Dermis blood vessel endothelial cell (primary cell): ENCODE measurements around the gene GLP2R. TPM values are rescaled to one million over a fixed set of nuclear protein-coding genes. Genes with fewer than 3 reads are reported as not detected.
"Not testable (repeated sequence)": the region's sequence is repeated elsewhere in the genome, so short reads cannot be mapped to it uniquely, and the experiment has no call there.

Source experiments
- DNase-seq: peaks from one replicate; pipeline ENCODE4 v3.0.0; 2010
- total RNA-seq: library from RNA; depleted of rRNA; stranded (reverse); fragments of >200 nt; gene quantifications from 2 replicates; pipeline ENCODE4 v1.2.3, GENCODE V29; 2014

Gene GLP2R
- 0.17 TPM in 1 of 2 replicates, not detected in the other for total RNA-seq

GRCh38 chr17:9825641-9826150, at the start of gene GLP2R:
TSS of gene GLP2R (plus strand) at chr17:9825924. CDS start at chr17:9826064, 140 bp downstream.
- no peak for DNase-seq

DNA sequence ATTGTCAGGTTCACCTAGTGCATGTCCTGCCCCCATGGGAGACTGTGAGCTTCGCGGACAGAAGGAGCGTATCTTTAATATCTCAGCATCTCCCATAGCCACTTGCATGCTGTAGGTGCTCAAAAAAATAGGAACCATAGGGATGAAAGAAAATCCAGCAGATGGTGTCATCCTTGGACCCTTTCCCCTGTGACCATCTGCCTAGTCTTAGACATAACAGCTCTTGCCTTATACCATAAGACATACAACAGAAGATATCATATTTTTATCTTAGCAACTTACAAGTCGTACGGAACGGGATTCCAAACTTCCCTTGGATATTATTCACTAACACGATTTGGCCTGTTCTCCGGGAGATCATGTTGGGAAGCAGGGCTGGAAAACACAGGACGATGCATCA, 48.8 kb upstream of the GLP2R start:
- no peak for DNase-seq

GRCh38 chr17:9780552-9780951, 45.2 kb upstream of the GLP2R start:
- DNase-seq: no peak

DNA sequence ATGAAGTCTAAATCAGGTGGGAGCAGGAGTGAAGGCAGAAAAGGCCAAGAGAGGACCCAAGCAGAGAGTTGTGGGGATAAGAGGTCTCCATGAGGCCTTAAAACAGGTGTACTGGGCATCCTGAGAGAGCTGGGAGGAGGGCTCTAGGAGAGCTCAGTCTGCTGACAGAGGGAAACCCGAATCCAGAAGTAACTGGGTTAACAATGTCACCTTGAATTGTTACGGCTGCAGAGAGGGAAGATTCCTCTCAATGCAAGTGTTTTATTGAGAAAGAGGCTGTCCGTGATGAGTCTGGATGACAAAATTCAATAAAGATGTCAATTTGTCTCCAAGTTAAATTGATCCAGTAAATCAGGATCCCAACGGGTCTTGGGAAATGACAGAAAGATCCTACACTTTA, 42.7 kb upstream of the GLP2R start:
- no peak for DNase-seq

DNA sequence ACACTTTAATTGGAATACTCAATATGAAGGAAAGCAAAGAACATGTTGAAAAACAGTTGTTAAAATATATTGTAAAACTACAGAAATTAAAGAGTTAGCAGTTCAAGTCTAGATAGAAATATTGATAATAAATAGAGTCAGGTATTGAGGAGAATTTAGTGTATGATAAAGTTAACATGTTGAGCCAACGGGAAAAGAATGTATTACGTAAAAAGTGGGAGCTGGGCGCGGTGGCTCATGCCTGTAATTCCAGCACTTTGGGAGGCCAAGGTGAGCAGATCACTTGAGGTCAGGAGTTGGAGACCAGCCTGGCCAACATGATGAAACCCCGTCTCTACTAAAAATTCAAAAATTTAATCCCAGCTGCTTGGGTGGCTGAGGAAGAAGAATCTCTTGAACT, 42.3 kb upstream of the GLP2R start:
- not testable (repeated sequence) for DNase-seq

DNA sequence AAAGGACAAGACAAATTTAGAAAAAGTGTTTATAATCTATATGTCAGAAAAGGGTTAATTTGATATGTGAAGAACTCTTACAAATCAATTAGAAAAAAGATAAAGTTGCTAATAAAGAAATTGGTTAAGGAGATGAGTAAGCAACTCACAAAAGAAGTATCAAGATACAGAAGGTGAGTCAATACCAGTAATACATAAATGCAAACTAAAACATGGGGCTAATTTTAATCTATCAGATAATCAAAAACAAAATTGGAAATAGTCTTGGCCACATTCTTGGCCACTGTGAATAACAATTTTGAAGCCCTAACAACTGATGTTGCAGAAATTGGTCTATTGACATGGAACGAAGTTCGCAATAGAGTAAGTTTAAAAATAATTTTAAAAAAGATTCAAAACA, 41.2 kb upstream of the GLP2R start:
- no peak for DNase-seq

DNA sequence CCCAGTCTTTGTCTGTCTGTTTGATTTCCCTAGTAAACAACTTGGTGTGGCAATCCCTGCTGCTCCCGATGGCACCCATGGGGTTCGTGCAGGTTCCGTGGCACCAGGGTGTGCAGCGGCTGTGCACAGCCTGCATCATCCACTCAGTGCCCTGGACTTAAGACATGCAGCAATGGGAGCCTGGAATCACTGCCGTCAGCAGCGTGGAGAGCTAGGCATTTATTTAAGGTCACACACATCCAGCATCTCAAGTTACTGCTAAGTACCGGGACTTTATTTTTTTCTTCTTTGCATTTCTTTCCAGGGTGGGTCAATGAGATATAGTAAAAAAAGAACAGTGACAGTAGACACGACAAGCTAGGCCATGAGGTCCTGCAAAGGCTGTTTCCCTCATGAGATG, 37.1 kb upstream of the GLP2R start:
- no peak for DNase-seq

DNA sequence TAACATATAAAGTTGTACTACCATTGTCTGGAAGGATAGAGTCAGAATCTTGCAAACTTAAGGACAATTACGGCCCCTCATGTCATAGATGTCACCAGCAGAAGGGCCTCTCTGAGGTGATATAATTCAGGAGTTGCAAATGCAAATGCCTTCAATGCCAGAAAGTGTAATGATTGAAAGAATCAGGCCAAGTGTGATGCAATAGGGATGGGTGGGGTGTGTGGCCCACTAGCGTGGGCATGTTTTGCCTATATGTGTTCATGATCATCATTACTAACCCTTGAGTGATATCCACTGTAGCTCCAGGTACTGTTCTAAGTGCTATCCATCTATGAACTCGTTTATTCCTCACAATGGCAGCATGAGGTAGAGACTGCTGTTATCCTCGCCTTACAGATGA, 35.4 kb upstream of the GLP2R start:
- no peak for DNase-seq

DNA sequence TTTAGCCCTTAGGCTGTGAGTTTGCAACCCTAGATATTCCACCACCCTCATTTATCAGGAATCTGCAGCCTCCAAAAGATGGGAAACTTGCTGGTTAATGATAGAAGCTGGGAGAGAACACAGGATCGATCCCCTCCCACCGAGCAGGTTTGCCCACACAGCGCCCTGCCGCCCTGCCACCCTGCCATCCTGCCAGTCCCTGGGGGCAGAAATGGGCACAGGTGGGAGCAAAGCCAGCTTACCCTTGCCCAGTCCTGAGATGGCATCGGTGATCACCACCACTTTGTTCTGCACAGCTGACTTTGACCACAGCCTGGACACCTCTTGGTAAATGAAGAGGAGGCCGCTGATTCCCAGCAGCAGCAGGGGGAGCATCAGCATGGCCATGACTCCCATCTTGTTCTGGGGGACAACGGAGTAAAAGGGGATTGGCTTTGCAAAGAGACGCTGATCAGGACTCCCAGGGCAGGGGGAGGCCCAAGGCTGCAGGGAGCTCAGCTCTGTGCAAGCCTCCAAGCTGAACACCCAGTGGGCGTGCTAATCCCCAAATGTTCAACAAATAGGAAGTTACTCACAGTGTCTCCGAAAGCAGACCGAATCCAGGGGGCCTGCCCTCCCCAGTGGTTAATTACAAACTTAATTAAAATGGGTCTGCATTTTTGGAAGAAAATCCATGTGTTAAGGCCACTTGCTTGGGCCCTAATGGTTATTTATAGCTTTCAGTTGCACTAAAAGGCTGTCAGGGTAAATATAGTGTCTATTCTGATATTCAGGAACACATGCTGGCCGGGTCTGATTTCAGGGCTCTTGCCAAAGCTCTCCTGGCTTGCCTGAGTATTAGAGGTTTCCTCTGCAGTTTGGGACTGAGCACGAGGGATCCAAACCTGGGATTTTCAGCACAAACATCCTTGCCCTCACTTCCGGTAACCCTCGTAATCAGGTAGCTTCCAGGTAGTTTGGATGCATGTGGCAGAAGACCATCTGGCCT, 34.5 kb upstream of the GLP2R start, which contains the start of gene DHRS7C:
Gene DHRS7C, minus strand, starts transcription at position 704 of the 988 bp plus-strand sequence. Its CDS starts 308 bp downstream, at position 396.
- DNase-seq: no peak

DNA sequence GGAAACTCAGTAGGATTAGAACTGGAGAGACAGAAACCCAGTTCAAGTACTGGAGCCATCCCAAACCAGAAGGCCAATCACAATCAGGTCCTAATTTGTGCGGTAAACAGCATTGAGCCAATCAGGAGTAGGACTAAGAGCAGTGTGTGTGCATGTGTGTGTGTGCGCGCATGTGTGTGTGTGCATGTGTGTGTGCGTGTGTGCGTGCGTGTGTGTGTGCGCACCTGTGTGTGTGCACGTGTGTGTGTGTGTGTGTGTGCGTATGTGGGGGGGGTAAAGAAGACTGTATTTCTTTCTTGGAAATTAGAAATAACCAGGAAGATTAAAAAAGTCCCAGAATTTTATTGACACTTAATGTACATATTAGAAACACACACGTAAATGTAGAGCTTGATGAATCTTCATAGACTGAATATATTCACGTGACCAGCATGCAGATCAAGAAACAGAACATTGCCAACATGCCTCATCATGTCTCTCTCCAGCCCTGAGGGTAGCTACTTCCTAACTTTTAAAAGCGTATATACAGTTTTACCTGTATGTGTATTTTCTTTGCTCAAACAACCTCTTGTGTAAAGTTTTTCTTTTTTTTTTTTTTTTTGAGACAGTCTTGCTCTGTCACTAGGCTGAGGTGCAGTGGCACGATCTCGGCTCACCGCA, 33.4 kb upstream of the GLP2R start:
- DNase-seq: no peak

DNA sequence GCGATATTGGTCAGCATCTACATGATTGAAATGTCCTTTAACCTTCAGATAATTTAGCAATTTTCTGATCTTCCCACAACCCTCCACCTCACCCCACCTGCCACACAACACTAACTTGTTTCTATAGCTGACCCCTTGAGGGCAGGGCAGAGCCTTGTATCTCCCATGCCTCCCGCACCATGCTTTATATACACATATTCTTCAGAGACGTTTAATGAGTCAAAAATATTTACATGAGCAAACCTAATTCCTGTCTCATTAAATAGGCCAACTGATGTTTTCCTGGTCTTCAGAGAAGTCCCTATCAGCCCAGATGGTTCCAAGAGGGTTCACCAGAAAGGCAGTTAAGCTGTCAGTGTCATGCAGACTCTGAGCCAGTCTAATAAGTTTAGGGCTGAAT, 27.7 kb upstream of the GLP2R start:
- DNase-seq: no peak

GRCh38 chr17:9798724-9799123, 27.0 kb upstream of the GLP2R start:
- DNase-seq: no peak

- DNase-seq: no peak
Measured at GRCh38 chr17:9801505-9801904, 24.2 kb upstream of the GLP2R start.

GRCh38 chr17:9802294-9802693, 23.4 kb upstream of the GLP2R start:
- DNase-seq: no peak

DNA sequence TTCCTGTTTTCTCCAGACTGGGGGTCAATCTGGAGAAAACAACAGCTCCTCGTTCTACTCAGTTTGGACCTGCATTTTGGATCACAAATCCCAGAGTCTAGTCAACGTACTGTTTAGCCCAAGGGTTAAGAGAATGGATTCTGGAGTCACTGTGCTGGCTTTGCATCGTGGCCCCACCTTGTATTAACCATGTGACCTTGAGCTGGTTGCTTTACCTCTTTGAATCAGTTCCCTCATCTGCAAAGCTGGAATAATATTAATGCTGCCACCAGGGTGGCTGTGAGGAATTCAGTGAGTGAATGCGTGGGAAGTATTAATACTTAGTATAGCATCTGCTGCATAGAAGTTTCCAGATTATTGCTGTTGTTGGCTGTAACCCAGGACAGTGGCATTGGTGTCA, 23.0 kb upstream of the GLP2R start:
- no peak for DNase-seq

DNA sequence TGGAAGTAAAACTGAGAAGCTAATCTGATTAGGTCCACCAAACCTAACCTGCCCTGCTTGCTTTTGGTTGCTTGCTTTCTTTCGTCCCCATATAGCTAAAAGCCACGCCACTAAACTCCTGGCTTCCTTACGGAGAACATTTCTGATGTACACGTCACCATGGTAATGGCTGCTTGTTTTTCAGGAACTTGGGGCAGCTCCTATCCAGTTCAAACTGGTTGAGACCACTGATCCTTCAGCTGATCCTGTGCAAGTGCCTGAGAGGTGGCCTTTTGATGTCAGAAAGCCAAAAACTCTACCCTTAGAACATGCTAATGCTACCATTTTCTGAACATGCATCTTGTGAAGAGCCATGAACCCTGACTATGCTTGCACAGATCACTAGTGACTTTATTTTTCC, 20.0 kb upstream of the GLP2R start:
- DNase-seq: no peak

DNA sequence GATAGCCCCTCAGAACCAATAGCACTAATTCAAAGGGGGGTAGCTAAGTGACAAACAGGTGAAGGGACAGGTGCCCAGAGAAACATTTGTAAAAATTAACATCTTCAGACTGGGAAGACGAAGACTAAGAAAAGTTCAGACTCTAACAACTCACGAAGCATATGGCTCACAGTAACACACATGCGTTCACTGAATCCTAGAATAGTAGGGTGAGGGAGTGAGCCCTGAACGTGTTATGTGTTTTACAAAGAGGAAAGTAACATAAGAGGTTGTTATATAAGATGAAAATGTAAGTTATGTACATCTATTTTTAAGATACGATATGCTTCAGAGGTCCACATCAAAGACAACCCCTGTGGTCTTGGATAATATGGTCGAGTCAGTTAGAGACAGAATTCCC, 19.0 kb upstream of the GLP2R start:
- DNase-seq: no peak

DNA sequence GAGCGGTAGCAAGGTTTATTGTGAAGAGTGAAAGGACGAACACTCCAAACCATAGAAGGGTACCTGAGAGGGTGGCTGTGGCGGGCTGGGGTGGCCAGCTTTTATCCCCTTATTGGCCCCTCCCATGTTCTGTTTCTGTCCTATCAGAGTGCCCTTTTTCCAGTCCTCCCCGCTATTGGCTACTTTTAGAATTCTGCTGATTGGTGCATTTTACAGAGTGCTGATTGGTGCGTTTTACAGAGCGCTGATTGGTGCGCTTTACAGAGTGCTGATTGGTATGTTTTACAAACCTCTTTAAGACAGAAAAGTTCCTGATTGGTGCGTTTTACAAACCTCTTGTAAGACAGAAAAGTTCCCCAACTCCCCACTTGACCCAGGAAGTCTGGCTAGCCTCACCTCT, 16.3 kb upstream of the GLP2R start:
- DNase-seq: no peak

GRCh38 chr17:9810100-9810949, 15.4 kb upstream of the GLP2R start:
- no peak for DNase-seq

DNA sequence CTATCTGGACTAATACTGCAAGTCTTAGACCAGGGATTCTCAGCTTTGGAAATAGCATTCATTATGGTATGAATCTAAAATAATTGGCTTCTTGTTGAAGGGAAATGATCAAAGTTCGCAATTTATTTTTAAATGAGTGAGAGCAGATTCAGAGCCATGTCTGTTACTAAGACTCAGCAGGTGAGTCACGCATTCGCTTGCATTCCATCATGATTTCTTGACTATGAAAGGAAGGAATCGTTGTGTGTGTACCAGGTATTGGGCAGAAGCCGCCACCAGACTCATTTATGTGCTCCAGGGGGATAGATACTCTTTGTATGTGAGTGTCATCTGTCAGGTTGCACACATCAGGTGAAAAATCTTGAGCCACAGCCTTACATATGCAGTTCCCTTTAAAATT, 14.6 kb upstream of the GLP2R start:
- DNase-seq: no peak

DNA sequence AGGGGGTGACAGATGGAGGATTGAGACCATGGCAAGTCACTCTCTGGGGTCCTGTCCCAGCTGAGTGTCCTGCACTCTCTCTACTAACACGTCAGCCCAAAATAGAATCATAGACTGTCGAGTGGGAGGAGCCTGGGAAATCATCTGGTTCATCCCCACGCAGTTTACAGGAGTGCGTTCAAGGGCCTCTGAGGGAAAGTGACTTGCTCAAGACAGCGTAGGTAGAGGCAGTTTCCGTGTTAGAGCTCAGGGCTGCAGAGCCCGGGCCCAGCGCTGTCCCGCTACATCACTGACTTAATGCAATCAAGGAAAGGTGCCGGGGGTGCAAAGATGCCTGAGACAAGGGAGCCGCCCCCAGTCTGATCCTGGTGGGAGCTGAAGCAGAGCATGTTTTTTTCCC, 14.2 kb upstream of the GLP2R start:
- DNase-seq: no peak

GRCh38 chr17:9813166-9813565, 12.6 kb upstream of the GLP2R start:
- DNase-seq: no peak
